ENCODE data around the gene POLQ.

DNA sequence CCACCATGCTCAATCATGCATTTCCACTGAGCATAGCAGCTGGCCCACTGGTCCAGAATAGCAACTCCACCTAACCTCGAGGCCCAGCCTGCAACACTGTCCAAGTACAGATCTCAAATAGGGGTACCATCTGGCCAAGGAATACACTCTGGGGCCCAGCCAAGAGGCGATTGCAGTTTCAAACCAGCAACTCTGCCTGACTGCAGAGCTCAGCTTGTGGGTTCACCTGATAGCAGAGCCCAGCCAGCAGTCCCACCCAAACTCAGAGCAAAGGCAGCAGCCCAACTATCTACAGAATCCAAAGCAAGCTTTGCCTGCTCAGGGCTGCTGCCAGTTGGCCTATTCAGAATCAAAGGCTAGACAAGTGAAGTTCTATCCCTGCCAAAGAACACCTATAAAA is 30.5 kb downstream of the POLQ start:
- TF ChIP-seq EZH2 (IDR thresholded peaks at IDR 0.05; ENCODE audit: borderline replicate concordance, low read depth, low read length, severe bottlenecking), result no peak
- no peak for TF ChIP-seq CTCF (IDR thresholded peaks at IDR 0.05; ENCODE audit: borderline replicate concordance, extremely low read depth, low read length, poor library complexity, severe bottlenecking)

Data from DND-41 (cell line).